Nephron progenitor cell (in vitro differentiated cells): ENCODE data around the gene TRIM9.

ENCODE experiments used
- DNase-seq: peaks from one replicate; pipeline ENCODE4 v3.0.0; 2021
- H3K27ac Mint-ChIP-seq: 2 replicates; pipeline ENCODE4 v1.8.0; 2021; ENCODE audit warnings: mild to moderate bottlenecking, moderate library complexity, mixed read lengths
- H3K27me3 Mint-ChIP-seq: 2 replicates; pipeline ENCODE4 v1.8.0; 2021; ENCODE audit warnings: mild to moderate bottlenecking, low read depth, mixed read lengths; ENCODE audit not compliant: poor library complexity
- H3K36me3 Mint-ChIP-seq: 2 replicates; pipeline ENCODE4 v1.8.0; 2021; ENCODE audit warnings: low read depth, mixed read lengths
- H3K4me1 Mint-ChIP-seq: 2 replicates; pipeline ENCODE4 v1.8.0; 2021; ENCODE audit warnings: mixed read lengths
- H3K4me3 Mint-ChIP-seq: 2 replicates; pipeline ENCODE4 v1.8.0; 2021; ENCODE audit warnings: mild to moderate bottlenecking, moderate library complexity, mixed read lengths
- H3K9me3 Mint-ChIP-seq: 2 replicates; pipeline ENCODE4 v1.8.0; 2021; ENCODE audit warnings: mild to moderate bottlenecking, moderate library complexity, mixed read lengths
- TF ChIP-seq, protein P1 (sequence below): fragments of 200-600 bp; sonication (generic); IDR thresholded peaks from 2 replicates; pipeline ENCODE4 v1.5.0; 2021; ENCODE audit warnings: antibody characterized with exemption

The TRIM9 gene

DNA sequence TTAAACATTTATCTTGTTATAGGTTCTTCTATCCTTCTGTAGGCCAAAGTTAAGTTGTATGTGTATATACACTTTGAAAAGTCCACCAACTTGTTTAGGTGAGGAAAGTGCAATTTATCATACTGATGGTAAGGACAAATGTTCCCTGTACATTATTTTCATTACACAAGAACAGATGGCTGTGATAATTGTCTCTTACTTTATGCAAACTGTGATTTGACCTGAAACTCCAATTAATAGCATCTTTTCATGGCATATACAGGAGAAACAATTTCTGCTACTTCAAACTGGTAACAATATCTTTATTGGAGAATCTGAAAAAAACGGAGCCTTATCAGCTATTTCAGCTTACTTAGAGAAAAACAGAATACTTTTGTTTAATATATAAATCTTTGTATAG lies 5.6 kb downstream of the TRIM9 start:
- TF ChIP-seq, protein P1, sequence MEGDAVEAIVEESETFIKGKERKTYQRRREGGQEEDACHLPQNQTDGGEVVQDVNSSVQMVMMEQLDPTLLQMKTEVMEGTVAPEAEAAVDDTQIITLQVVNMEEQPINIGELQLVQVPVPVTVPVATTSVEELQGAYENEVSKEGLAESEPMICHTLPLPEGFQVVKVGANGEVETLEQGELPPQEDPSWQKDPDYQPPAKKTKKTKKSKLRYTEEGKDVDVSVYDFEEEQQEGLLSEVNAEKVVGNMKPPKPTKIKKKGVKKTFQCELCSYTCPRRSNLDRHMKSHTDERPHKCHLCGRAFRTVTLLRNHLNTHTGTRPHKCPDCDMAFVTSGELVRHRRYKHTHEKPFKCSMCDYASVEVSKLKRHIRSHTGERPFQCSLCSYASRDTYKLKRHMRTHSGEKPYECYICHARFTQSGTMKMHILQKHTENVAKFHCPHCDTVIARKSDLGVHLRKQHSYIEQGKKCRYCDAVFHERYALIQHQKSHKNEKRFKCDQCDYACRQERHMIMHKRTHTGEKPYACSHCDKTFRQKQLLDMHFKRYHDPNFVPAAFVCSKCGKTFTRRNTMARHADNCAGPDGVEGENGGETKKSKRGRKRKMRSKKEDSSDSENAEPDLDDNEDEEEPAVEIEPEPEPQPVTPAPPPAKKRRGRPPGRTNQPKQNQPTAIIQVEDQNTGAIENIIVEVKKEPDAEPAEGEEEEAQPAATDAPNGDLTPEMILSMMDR, result no peak
- H3K27me3 Mint-ChIP-seq, result peaks cover 36% of the 10 kb centered on the region
- H3K4me3 Mint-ChIP-seq, result no peak overlapping the region
- no peaks in the 10 kb centered on the region for H3K9me3 Mint-ChIP-seq
- H3K36me3 Mint-ChIP-seq, result no peaks in the 10 kb centered on the region
- peaks cover 15% of the 10 kb centered on the region for H3K4me1 Mint-ChIP-seq
- DNase-seq, result no peak
- no peak overlapping the region for H3K27ac Mint-ChIP-seq

DNA sequence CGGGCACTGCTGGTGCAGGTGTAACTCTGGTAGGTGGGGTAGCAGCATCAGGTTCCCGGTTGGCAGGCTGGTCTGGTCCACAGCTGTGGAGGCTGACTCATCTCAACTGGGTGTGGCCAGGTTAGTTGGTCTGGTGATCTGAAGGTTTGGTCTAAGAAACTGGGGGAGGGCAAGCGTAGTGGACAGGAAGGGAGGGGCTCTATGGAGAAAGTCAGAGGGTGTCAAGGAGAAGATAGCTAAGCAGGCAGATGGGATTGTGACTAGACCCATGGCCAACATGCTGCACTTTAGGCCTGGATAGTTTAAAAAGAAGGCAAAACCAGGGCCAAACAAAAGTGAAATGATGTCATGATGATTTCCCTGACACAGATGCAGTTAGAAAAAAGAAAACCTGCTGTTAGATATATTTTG lies 7.9 kb downstream of the TRIM9 start:
- no peak overlapping the region for H3K4me3 Mint-ChIP-seq
- no peaks in the 10 kb centered on the region for H3K4me1 Mint-ChIP-seq
- H3K27ac Mint-ChIP-seq, result no peak overlapping the region
- no peak for DNase-seq
- H3K36me3 Mint-ChIP-seq, result no peaks in the 10 kb centered on the region
- no peaks in the 10 kb centered on the region for H3K9me3 Mint-ChIP-seq
- TF ChIP-seq, protein P1, result no peak
- peaks cover 14% of the 10 kb centered on the region for H3K27me3 Mint-ChIP-seq

DNA sequence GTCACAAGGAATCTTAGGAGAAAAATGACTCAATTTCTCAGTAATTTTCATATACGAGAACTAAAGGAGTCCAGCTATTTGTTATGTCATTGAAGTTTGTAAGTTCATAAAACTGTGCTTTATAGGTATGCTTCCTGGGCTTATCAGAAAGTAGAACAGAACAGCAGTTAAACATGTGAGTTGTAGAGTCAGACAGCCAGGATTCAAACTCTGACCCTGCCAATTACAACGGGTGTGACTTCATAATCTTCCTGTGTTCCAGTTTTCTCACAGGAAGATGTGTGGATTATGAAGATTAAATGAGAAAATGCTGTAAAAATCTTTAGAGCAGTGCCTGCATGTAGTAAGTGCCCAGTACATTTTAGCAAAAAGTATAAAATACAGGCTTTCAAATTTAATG lies 8.9 kb downstream of the TRIM9 start:
- Mint-ChIP-seq H3K36me3 (no peaks in the 10 kb centered on the region), H3K4me1 (no peaks in the 10 kb centered on the region), H3K9me3 (no peaks in the 10 kb centered on the region), H3K27me3 (peaks cover 11% of the 10 kb centered on the region), H3K27ac (no peak overlapping the region), H3K4me3 (no peak overlapping the region)
- DNase-seq, result no peak
- TF ChIP-seq, protein P1, result no peak

- TF ChIP-seq, protein P1, result no peak
These were observed 9.9 kb downstream of the TRIM9 start for GRCh38 chr14:51084962-51085361.

DNA sequence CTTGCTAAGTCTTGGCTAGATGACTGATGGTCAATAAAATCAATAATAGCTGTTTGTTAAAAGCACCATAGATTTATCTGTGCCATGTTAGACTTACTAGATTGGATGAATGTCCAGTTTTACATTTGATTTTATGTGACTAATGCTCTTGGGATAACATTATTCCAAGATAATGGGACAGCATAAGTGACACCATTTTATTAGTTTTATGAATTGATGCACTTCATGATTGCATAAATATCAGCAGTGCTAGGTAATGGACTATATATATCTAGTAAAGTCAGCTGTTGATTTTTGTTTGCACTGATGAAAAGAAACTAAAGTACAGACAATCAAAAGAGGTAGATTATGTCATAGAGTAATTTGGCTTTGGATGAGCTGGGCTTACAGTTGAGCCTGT lies 10.4 kb downstream of the TRIM9 start:
- Mint-ChIP-seq H3K4me3 (no peak overlapping the region), H3K36me3 (no peaks in the 10 kb centered on the region), H3K9me3 (no peaks in the 10 kb centered on the region), H3K4me1 (no peaks in the 10 kb centered on the region), H3K27ac (no peak overlapping the region), H3K27me3 (peaks cover 6% of the 10 kb centered on the region)
- DNase-seq, result no peak
- TF ChIP-seq, protein P1, result no peak

More at GRCh38 chr14:51084962-51085361, 9.9 kb downstream of the TRIM9 start:
- Mint-ChIP-seq H3K4me3 (no peak overlapping the region), H3K9me3 (no peaks in the 10 kb centered on the region), H3K27ac (no peak overlapping the region), H3K36me3 (no peaks in the 10 kb centered on the region), H3K27me3 (peaks cover 6% of the 10 kb centered on the region), H3K4me1 (no peaks in the 10 kb centered on the region)
- DNase-seq, result no peak

GRCh38 chr14:51082349-51082748 lies 12.6 kb downstream of the TRIM9 start:
- Mint-ChIP-seq H3K9me3 (no peaks in the 10 kb centered on the region), H3K36me3 (no peaks in the 10 kb centered on the region), H3K4me1 (no peaks in the 10 kb centered on the region), H3K27ac (no peak overlapping the region), H3K4me3 (no peak overlapping the region), H3K27me3 (peaks cover 6% of the 10 kb centered on the region)
- TF ChIP-seq, protein P1, result no peak
- DNase-seq, result no peak
